GM19372 (cell line): ENCODE data around the gene SMU1.

Experiments
- ATAC-seq: cut with Tn5 transposase; IDR thresholded peaks from one replicate; pipeline ENCODE4 v1.9.1; 2021; ENCODE audit warnings: mild to moderate bottlenecking, low read depth, moderate library complexity; ENCODE audit not compliant: unreplicated experiment

SMU1 gene

DNA sequence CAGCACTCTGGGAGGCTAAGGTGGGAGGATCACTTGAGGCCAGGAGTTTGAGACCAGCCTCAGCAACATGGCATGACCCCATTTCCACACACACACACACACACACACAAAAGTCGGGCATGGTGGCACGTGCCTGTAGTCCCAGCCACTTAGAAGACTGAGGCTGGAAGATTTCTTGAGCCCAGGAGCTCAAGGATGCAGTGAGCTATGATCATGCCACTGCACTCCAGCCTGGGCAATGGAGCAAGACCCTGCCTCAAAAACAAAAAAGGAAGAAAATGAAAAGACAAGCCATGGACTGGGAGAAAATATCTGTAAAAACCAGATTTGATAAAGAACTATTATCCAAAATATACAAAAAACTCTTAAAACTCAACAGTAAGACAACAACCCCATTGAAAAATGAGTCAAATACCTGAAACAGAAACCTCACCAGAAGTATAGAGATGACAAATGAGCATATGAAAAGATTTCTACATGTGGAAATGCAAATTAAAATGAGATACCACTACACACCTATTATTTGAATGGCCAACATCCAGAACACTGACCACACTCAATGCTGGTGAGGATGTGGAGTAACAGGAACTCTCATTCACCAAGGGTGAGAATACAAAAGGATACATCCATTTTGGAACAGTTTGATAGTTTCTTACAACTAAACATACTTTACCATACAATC lies 26.7 kb downstream of the SMU1 start:
- ATAC-seq: no peak

DNA sequence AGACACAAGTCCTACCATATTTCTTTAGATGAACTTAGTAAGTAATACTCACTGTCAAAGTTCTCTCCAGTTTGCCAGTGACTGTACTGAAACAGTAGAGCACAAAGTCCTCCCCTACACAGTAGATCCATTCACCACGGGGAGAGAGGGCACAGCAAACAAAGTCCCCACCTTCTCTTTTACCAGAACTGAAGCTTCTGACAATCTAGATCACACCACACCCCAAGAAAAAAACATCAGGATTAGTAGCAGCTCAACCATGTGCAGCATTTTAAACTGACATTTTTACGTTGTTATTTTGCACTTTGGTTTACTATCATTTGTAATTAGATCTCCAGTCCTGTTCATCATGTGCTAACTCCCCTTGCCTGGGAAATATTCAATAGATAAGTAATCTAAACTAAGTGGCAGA lies 28.4 kb downstream of the SMU1 start:
- ATAC-seq: no peak

DNA sequence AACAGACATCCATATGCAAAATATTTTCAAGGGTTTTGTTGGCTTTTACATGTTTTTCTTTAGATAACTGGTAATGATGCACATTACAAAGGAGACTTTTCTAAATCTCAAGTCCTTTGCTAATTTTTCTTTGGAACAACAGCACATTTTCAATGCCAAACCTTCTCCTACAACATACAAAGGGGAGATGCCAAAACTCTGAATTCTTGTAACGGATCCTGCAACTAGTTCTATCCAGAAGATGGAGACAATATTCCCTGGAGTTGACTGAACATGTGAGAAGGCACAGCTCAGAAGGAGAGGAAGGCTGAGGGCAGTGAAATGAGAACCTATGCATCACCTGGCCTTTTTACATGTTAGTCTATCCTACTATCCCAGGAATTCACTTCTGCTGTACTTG lies 30.4 kb downstream of the SMU1 start:
- ATAC-seq: no peak

DNA sequence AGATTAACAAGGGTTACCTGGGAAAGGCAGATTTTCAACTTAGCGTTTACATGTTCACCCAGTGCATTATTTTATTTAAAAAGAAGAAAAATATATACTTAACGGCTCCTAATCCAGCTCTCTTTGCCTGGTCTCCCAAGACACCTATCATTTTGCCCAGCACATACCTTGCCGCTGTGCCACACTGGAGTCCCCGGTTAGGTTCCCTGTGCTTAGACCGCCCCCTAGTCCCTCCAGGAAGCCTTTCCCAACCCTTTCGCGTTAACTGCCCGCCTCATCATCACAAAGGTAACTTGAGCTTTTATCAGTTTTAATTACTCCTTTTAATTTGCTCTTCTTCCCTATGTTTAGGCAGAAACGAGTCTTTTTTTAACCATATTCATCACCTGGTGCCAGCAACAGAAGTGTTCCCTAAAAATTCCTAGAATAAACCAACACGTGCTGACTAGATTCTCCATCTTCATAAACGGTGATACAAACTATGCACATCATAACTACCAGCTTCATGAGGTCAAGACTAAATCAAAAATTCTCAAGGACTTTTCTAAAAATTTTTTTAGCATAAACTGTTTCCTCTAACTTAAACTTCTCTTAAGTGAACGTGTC lies 31.7 kb downstream of the SMU1 start:
- ATAC-seq: peak; percentile 4

DNA sequence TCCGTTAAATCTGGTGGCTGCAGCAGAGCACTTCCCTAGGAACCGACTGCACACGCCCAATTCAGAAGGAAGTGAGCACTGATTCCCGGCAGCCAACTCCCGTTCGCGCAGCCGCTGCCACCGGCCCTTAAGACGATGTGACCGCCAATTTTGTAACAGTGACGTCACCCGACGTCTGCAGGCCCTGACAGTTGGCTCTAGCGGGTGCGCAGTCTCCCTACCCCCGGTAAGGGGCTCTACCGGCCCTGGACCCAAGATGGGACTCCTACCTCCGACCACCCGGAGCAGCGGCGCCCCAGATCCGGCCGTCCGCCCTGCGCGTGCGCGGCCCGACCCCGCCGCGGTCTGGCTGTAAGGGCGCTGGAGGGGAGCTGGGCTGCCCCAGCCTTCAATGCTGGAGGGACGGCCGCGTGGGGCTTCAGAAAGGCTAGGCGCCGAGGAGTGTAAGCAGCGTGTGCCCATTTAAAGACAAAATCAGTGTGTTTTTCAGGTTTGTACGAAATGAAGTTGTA lies 32.3 kb downstream of the SMU1 start:
- peak; percentile 76 for ATAC-seq

DNA sequence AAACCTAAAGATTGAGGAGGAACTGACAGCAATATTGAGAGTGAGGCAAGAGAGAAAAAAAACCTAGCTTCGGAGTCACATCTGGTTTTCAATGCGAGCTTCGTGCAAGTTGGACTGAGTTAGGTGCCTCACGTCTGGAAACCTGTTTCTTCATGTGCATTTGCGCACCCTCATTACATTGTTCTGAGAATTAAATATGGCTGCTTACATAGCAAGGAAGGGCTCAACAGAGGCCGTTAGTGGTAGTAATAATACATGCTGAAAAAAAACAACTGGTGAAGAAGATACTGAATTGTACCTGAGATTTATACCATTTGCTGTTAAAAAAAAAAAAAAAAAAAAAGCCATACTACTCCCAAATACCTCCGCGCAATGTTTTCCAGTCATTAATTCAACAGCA lies 32.8 kb downstream of the SMU1 start:
- no peak for ATAC-seq

DNA sequence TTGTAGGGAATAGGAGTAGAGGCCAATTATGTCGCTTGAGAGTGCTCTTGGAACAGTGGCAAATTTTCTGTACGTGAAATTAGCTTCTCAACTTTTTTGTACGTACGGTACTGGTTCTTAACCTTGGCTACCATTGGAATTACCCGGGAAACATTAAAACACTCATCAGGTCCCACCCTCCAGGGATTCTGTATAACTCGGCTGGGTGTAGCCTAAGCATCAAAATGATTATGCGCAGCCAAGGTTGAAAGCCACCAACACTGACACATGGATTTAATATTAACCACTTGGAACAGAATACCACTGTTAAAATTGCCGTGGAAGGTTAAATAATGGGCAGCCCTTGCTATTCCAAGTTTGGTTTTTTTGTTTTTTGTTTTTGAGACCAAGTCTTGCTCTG lies 34.0 kb downstream of the SMU1 start:
- no peak for ATAC-seq

DNA sequence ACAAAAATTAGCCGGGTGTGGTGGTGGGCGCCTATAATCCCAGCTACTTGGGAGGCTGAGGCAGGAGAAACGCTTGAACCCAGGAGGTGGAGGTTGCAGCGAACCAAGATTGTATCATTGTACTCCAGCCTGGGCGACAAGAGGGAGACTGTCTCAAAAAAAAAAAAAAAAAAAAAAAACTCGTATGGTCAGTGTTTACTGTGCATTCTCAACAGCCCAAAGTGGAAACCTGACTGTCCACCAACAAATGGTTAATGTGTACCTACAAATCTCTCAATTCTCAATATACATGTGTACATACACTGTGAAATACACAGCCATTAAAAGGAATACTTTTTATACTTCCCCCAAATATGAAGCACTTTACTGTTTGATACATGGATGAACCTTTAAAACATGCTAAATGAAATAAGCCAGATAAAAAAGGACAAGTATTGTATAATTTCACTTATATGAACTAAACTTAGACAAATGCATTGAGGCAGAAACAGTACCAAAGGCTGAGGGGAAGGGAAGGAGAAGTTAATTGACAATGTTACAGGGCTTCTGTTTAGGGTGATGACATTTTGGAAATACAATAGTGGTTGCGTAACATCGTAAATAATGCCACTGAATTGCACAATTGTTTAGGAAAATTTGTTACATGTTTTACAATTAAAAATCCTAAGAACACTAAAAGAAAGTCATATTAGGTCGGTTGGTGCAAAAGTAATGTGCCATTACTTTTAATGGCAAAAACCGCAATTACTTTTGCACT lies 34.9 kb downstream of the SMU1 start:
- no peak for ATAC-seq

DNA sequence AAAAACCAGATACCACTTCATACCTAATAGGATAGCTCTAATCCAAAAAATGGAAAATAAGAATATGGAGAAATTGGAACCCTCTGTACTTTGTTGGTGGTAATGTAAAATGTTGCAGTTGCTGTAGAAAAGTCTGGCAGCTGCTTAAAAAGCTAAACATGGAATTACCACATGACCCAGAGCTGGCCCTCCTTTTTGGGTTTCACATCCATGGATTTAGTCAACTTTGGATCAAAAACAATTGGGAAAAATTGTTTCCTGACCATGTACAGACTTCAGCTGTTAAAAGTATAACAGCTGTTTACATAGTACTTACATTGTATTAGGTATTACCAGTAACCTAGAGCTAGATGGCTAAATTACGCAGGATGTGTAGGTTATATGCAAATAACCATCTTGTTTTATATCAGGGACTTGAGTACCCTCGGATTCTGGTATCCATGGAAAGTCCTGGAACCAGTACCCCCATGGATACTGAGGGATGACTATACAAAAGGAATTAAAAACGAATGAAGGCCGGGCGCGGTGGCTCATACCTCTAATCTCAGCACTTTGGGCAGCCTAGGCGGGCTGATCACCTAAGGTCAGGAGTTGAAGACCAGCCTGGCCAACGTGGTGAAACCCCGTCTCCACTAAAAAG lies 35.6 kb downstream of the SMU1 start:
- no peak for ATAC-seq

DNA sequence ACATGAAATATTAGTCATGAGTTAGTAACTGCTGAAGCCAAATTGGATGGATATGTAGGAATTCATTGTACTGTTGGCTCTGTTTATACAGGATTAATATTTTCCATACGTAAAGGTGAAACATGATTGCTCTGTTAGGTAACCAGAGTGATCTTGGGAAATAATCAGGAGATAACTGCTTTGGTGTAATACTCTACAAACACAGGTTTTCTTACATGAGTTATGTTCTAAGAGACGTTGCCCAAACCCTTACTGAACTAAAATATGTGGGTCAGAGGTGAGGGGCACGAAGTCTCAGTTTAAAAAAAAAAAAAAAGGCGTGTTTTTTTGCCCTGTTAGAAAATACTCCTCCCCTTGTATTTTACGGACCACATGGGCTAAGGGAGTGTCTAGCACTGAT lies 43.6 kb downstream of the SMU1 start:
- no peak for ATAC-seq

DNA sequence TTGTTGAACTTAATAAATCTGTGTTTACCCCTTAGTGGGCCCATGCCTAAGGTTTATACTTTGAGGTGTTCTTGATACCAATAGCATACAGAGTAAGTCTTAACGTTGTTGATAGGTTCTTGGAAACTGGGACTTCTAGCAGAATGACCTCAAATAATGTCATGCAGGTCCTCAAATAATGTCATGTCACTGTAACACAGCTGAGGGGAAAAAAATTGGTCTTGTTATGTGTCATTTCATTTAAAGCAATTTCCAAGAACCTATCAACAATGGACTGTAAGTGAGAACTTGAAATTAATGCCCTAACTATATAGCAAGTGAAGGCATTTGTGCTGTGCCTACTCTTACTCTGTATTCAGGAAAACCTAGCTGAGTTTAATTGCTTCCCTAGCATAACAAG lies 44.2 kb downstream of the SMU1 start:
- no peak for ATAC-seq

DNA sequence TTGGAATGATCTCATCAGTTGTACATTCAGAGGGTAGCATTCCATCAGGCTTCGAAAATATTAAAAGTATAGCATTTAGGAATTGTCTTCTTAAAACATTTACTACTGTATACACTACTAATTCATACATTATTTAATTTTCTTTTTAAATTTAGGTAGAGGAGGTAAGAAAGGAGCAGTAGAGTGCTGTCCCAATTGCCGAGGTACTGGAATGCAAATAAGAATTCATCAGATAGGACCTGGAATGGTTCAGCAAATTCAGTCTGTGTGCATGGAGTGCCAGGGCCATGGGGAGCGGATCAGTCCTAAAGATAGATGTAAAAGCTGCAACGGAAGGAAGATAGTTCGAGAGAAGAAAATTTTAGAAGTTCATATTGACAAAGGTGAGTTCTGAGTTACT lies 46.2 kb downstream of the SMU1 start:
- ATAC-seq: no peak

DNA sequence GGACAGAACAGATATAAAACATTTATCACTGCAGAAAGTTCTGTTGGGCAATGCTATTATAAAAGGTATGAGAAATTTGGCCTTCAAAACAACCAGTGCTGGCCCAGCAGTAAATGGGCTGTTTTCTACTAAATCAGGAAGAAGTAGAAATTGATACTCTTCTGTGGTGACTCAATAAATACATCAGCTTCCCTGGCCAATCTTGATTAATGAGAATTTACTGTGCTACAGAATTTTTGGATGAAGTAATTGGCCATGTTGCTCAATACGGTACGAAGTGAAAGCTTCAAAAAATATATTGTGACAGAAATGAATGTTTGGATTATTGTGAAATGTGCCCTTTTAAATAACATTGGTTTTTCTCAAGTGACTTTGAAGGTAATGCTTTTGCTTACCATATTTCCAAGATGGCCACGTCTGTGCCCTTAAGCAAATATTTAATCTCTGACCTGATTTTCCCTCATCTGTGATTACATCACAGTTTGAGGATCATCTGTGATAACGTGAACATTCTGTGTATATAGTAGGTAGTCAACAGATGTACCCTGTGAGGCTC lies 47.2 kb downstream of the SMU1 start:
- ATAC-seq: no peak

DNA sequence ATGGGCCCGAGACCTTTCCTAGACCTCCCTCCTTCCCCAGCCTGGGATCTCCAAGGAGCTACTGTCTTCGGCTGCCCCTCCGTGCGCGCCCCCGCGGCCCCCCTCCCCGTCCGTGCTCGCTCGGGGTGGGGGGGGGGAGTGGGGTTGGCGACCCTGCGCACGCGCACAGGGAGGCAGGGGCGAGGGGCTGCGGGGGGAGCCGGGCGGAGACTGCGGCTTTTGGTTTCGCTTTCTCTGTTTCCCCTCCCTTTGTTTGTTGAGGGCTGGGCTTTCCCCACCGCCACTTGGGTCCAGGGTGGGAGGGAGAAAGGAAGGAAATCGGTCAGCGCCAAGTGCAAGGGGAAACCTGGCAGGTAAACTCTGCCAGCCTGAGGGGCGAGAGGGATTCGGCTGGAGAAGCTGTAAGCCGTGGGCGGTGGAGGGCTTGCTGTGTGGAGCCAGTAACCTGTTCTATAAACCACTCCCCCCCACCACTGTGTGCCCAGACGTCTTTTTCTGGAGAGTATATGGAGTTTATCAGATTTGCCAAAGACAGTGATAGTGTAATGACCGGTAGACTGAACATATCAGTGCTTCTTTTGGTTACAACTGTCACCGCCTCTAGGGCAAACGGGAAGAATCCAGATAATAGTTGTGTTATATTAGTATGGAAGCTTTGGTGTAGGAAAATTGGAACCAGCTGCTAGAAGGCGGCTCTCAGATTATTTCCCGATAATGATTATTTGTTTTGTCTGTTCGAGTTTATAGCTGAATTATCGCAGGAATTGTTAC lies 50.7 kb downstream of the SMU1 start:
- peak; percentile 33 for ATAC-seq

DNA sequence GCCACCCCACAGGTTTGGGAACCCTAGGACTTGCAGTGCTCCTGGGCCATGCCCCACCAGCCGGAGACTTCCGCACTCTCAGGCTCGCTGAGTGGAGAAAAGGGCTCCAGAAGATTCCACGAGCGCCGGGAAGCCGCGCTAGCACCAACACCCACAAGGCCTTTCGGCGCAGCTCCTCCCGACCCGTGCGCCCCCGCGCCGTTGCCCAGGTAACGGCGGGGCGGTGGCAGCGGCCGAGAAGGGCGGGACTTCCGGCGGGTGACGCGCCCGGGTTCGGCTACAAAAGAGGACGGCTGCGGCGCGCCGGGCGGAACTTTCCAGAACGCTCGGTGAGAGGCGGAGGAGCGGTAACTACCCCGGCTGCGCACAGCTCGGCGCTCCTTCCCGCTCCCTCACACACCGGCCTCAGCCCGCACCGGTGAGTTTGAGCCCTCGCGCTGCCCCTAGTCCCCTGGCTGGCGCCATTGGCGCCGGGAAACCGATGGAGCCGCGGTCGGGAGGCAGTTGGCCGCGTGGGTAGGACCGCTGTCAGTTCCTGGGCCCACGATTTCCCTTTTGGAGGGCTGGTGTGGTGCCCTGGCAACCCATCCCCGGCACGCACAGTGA lies 51.4 kb downstream of the SMU1 start, which contains the start of gene DNAJA1:
TSS of gene DNAJA1 (plus strand) at position 308 of the 606 bp plus-strand sequence. CDS start 1,212 bp downstream, outside the sequence.
- peak; percentile 89 for ATAC-seq

DNA sequence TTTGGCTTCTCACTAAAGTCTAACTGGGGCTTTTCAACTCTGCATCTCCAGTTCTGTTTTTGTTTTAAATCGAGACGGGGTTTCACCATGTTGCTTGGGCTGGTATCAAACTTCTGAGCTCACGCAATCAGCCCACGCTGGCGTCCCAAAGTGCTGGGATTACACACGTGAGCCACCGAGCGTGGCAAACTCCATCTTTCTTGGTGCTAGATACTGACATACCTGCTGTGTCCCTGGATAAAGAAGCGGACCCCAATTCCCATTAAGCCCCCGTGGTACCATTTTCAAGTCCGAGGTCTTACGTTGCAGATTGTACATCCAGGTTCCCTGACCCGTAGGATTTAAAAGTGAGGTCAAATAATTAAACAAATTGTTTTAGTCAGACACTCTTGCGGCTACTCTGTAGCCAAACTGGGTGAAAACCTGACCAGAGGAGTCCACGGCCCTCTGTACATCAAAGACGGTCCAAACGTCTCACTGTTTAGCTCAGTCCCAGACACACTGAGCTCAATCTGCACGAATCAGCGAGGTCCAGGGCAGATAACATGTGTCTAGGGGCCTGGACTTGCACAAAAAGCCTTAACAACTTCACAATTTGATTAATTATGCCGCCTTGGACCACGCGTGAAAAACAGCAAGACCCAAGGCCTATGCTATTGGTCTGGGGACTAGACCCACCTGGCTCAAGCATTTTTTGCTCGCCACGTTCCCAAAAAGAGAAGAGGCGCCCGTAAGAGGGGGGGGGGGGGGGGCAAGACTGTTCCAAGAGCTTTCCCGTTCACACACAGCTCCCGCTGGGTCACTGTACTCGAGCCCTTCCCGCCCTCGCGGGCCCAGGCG lies 52.1 kb downstream of the SMU1 start:
- ATAC-seq: no peak

DNA sequence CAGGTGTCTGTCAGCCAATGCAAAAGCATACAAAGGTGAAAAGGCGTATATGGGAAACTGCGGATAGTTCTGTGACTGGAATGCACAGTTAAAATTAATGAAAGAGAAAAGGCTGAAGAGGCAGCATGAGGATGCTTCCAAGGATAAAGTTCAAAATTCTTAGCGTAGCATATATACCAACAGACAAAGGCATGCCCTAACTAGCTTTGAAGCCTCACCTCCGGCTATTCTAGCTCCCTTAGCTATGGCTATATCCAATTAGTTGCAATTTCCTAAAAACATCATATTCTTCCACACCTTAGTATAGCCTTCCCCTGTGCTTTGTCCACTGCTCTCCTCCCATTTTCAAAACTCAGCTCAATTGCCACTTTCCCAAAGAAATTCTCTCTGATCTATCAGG lies 52.8 kb downstream of the SMU1 start:
- no peak for ATAC-seq

DNA sequence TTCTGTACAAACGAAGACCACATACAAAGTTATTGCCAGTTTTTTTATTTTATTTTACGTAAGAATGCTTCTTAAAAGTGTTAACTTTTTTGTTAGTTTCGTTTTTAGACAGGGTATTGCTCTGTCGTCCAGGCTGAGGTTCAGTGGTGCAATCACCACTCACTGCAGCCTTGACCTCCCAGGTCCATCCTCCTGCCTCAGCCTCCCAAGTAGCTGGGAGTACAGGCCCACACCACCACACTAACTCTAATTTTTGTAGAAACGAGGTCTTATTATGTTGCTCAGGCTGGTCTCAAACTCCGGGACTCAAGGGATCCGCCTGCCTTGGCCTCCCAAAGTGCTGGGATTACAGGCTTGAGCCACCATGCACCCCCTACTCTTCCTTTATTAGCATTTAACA lies 53.7 kb downstream of the SMU1 start:
- ATAC-seq: no peak

DNA sequence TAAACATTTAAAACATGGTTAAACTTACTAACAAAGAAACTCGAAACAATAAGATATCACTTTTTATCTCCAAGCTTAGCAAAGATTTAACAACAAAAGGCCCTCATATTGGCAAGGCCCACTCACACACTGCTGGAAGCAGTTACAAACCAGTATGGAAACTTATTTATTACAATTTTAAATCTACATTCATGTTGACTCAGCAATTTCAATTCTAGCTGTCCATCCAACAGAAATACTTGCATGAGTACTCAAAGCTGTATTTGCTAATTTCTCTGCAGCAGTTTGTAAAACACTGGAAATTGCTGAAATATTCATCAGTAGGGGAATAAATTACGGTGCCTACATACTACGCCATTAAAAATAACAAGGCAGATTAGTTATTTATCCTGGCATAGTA lies 54.2 kb downstream of the SMU1 start:
- no peak for ATAC-seq
